Lower leg skin (tissue), 3 donors: ENCODE measurements around the gene IKZF1.

ENCODE experiments used
- CTCF ChIP-seq, 3 donors: fragments of 450-650 bp; IDR thresholded peaks; one replicate each; pipeline ENCODE4 v1.5.1; 2016; ENCODE audit warnings: antibody characterized with exemption in 3 of 3, mild to moderate bottlenecking in 3 of 3, moderate library complexity in 2 of 3
- POLR2A ChIP-seq, 2 donors: fragments of 450-650 bp; IDR thresholded peaks; one replicate each; pipeline ENCODE4 v1.6.1; 2016 to 2017; ENCODE audit warnings: antibody characterized with exemption in 2 of 2, mild to moderate bottlenecking in 1 of 2, moderate library complexity in 1 of 2

DNA sequence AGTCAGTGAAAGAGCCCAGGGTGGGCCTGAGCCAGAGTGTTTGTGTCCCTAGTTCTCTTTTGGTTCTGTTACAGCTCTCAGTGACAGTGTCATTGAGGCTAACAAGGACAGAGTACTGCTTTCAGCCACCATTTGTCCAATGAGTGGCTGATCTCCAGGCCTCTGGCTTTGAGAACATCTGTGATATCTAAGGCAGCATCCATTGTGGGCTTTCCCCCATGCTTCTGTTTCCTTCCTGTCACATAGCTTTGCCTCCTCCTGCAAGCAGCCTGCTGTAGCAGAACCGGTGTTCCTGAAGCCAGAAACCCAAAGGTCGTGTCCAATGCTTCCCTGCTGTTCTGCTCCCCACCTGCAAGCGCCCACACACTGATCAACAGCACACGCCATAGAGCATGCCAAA, 68.4 kb downstream of the IKZF1 start:
- TF ChIP-seq CTCF (IDR thresholded peaks at IDR 0.05) (no peak), POLR2A (IDR thresholded peaks at IDR 0.05) (no peak)
